Memory B cell (primary cell): ENCODE data around the gene VPS33B.
A peak's percentile ranks its signal among the peaks of the same experiment; 100 is the strongest.
"Not testable (repeated sequence)": the region's sequence is repeated elsewhere in the genome, so short reads cannot be mapped to it uniquely, and the experiment has no call there.

Source experiments
- ATAC-seq: fragments of 150-1000 bp; cut with Tn5 transposase; 2 replicates; pipeline ENCODE4 v1.10.0; 2021; ENCODE audit warnings: low read depth, mild to moderate bottlenecking, moderate library complexity
- DNase-seq, 2 donors: peaks; one replicate each; pipeline ENCODE4 v3.0.0; 2022; ENCODE audit warnings: low spot score in 2 of 2
- H3K27ac Mint-ChIP-seq: one replicate; pipeline ENCODE4 v1.8.0; 2022; ENCODE audit warnings: mild to moderate bottlenecking, moderate library complexity, mixed read lengths
- H3K27me3 Mint-ChIP-seq: one replicate; pipeline ENCODE4 v1.8.0; 2022; ENCODE audit warnings: mixed read lengths
- H3K36me3 Mint-ChIP-seq: one replicate; pipeline ENCODE4 v1.8.0; 2022; ENCODE audit warnings: mild to moderate bottlenecking, mixed read lengths
- H3K4me1 Mint-ChIP-seq: one replicate; pipeline ENCODE4 v1.8.0; 2022; ENCODE audit warnings: mixed read lengths
- H3K4me3 Mint-ChIP-seq: one replicate; pipeline ENCODE4 v1.8.0; 2022; ENCODE audit warnings: mild to moderate bottlenecking, moderate library complexity, mixed read lengths
- H3K9me3 Mint-ChIP-seq: one replicate; pipeline ENCODE4 v1.8.0; 2022; ENCODE audit warnings: mixed read lengths

The VPS33B gene

DNA sequence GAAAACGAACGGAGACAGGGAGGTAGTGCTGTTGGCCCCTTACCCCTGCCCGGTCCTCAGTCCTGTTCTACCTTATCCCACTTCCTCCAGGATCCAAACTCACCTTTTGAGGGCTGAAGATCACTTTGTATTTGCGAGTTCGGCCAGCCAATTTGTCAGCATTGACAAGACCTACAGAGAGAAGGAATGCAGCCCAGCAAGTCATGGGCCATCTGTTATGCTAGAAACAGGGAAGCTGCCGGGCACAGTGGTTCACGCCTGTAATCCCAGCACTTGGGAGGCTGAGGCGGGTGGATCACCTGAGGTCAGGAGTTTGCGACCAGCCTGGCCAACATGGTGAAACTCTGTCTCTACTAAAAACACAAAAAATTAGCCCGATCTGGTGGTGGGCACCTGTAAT is 8.7 kb downstream of the VPS33B start:
- not testable (repeated sequence) for H3K27ac Mint-ChIP-seq, DNase-seq, H3K4me3 Mint-ChIP-seq, H3K27me3 Mint-ChIP-seq, ATAC-seq, H3K9me3 Mint-ChIP-seq
- peaks cover 31% of the 10 kb centered on the region for H3K36me3 Mint-ChIP-seq
- H3K4me1 Mint-ChIP-seq, result peaks cover 10% of the 10 kb centered on the region

GRCh38 chr15:91007266-91007665 is 15.1 kb downstream of the VPS33B start:
- peaks cover 36% of the 10 kb centered on the region for H3K36me3 Mint-ChIP-seq
- H3K4me3 Mint-ChIP-seq, result no peak overlapping the region
- H3K4me1 Mint-ChIP-seq, result no peaks in the 10 kb centered on the region

GRCh38 chr15:91001209-91001608 is 21.2 kb downstream of the VPS33B start:
- H3K4me1 Mint-ChIP-seq, result no peaks in the 10 kb centered on the region
- ATAC-seq (no peak), DNase-seq (no peak)
- peaks cover 28% of the 10 kb centered on the region for H3K36me3 Mint-ChIP-seq
- no peaks in the 10 kb centered on the region for H3K9me3 Mint-ChIP-seq
- H3K27ac Mint-ChIP-seq, result no peak overlapping the region
- H3K27me3 Mint-ChIP-seq, result no peaks in the 10 kb centered on the region
- no peak overlapping the region for H3K4me3 Mint-ChIP-seq

More at GRCh38 chr15:91007266-91007665, 15.1 kb downstream of the VPS33B start:
- Mint-ChIP-seq H3K9me3 (no peaks in the 10 kb centered on the region), H3K27ac (no peak overlapping the region), H3K27me3 (no peaks in the 10 kb centered on the region)
- DNase-seq (no peak), ATAC-seq (no peak)

DNA sequence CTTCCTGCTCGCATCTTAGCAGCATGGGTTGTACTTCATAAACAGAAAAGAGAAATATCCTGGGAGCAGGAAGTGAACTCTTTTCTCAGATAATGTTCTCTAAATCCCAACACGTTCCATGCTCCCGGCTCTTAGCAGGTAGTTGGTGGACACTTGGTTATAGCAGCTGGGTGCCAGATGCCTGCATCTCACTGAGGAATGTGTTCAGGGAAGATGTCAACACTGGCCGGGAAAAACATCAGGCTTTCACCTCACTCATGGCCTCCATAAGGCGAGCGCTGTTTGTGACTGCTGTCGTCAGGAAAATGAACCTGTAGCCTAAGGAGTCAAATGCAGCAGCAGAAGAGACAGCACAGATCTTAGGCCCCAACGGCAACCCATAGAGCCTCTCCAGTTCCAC is 23.7 kb downstream of the VPS33B start:
- Mint-ChIP-seq H3K4me3 (no peak overlapping the region), H3K4me1 (peaks cover 5% of the 10 kb centered on the region), H3K36me3 (peaks cover 20% of the 10 kb centered on the region), H3K27me3 (no peaks in the 10 kb centered on the region), H3K9me3 (no peaks in the 10 kb centered on the region), H3K27ac (no peak overlapping the region)
- ATAC-seq (no peak), DNase-seq (no peak)

- H3K4me1 Mint-ChIP-seq, result peaks cover 8% of the 10 kb centered on the region
- peak within 1 kb of the TSS; percentile 99 for H3K4me3 Mint-ChIP-seq
- no peaks in the 10 kb centered on the region for H3K9me3 Mint-ChIP-seq
- H3K27me3 Mint-ChIP-seq, result no peaks in the 10 kb centered on the region
- H3K27ac Mint-ChIP-seq, result peak within 1 kb of the TSS; percentile 92
- peak; percentile 95 to 97 for DNase-seq
- H3K36me3 Mint-ChIP-seq, result peaks cover 8% of the 10 kb centered on the region
- peak; percentile 96 for ATAC-seq
Observed at GRCh38 chr15:90994417-90995311, 27.7 kb downstream of the VPS33B start, which contains the start of gene PRC1. PRC1 (minus strand) TSS chr15:90994535; CDS start chr15:90994417, 118 bp downstream.

- Mint-ChIP-seq H3K36me3 (peaks cover 6% of the 10 kb centered on the region), H3K27me3 (no peaks in the 10 kb centered on the region), H3K27ac (peak overlapping the region; percentile 92), H3K4me1 (peaks cover 8% of the 10 kb centered on the region), H3K9me3 (no peaks in the 10 kb centered on the region), H3K4me3 (peak overlapping the region; percentile 99)
- DNase-seq (peak in 1 of 2 donors; percentile 24), ATAC-seq (peak; percentile 5)
Observed at GRCh38 chr15:90994059-90994416, 28.4 kb downstream of the VPS33B start.

GRCh38 chr15:90991587-90992285 is 30.7 kb downstream of the VPS33B start:
- no peak overlapping the region for H3K4me3 Mint-ChIP-seq
- no peak for ATAC-seq
- H3K27ac Mint-ChIP-seq, result no peak overlapping the region
- no peaks in the 10 kb centered on the region for H3K9me3 Mint-ChIP-seq
- DNase-seq, result no peak
- H3K4me1 Mint-ChIP-seq, result peaks cover 18% of the 10 kb centered on the region
- no peaks in the 10 kb centered on the region for H3K36me3 Mint-ChIP-seq
- H3K27me3 Mint-ChIP-seq, result no peaks in the 10 kb centered on the region

- DNase-seq, result no peak
- peaks cover 17% of the 10 kb centered on the region for H3K4me1 Mint-ChIP-seq
Observed at GRCh38 chr15:90990446-90990845, 31.9 kb downstream of the VPS33B start.

GRCh38 chr15:90989040-90989768 is 33.2 kb downstream of the VPS33B start:
- Mint-ChIP-seq H3K4me3 (no peak overlapping the region), H3K27ac (no peak overlapping the region), H3K27me3 (no peaks in the 10 kb centered on the region), H3K9me3 (no peaks in the 10 kb centered on the region), H3K4me1 (peaks cover 14% of the 10 kb centered on the region), H3K36me3 (no peaks in the 10 kb centered on the region)
- no peak for DNase-seq
- ATAC-seq, result peak; percentile 75

More at GRCh38 chr15:90990446-90990845, 31.9 kb downstream of the VPS33B start:
- Mint-ChIP-seq H3K36me3 (no peaks in the 10 kb centered on the region), H3K27me3 (no peaks in the 10 kb centered on the region), H3K27ac (no peak overlapping the region), H3K9me3 (no peaks in the 10 kb centered on the region), H3K4me3 (no peak overlapping the region)
- no peak for ATAC-seq

DNA sequence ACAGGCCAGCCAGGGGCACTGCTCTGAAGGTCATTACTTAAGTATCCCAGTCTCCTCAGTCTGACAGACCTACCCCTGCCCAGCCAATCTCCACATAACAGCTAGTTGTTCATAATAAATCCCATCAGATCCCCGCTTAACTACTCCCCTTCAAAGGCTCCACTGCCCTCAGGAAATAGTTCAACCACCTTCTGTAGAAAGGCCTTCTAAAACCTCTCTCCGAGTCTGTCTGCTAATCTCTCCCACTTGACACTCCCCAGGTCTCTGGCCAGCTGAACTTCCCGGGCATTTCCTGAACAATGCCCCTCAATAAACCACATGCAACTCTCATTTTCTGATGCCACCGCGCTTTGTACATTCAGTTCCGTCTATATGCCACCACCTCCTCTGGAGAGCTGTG is 34.1 kb downstream of the VPS33B start:
- DNase-seq (no peak), ATAC-seq (no peak)
- H3K27ac Mint-ChIP-seq, result peak overlapping the region; percentile 2
- no peaks in the 10 kb centered on the region for H3K27me3 Mint-ChIP-seq
- no peaks in the 10 kb centered on the region for H3K36me3 Mint-ChIP-seq
- H3K4me1 Mint-ChIP-seq, result peaks cover 14% of the 10 kb centered on the region
- H3K4me3 Mint-ChIP-seq, result no peak overlapping the region
- no peaks in the 10 kb centered on the region for H3K9me3 Mint-ChIP-seq

DNA sequence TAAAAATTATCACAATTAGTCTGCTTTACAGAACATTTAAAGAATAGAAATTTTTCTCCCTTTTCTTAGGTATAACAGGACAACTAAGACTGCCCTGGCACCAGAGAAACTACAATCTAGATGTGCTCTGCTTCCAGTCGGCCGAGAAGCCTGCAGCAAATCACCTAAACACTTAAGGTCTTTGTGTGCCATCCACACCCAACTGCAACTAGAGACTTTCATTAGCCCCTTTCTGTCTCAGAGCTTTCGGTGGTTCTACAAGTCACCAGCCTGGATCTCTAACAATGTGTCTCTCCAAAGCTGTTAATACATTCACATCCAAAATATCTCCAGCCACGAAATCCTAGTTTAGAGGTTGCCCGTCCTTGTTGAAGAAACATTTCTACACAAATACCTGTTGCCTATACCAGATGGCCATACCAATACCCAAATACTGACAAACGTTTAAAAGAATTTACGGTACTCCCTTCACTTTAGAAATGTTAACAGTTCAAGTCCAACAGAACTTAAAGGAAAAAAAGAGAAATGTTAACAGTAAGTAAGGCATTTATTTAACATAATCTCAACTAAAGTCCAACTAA is 34.7 kb downstream of the VPS33B start:
- H3K27me3 Mint-ChIP-seq, result no peaks in the 10 kb centered on the region
- no peak for DNase-seq
- H3K36me3 Mint-ChIP-seq, result no peaks in the 10 kb centered on the region
- H3K27ac Mint-ChIP-seq, result no peak overlapping the region
- H3K4me1 Mint-ChIP-seq, result peaks cover 16% of the 10 kb centered on the region
- no peak for ATAC-seq
- H3K4me3 Mint-ChIP-seq, result no peak overlapping the region
- H3K9me3 Mint-ChIP-seq, result no peaks in the 10 kb centered on the region

- no peaks in the 10 kb centered on the region for H3K36me3 Mint-ChIP-seq
- H3K27ac Mint-ChIP-seq, result peak overlapping the region; percentile 25
- DNase-seq (no peak), ATAC-seq (peak; percentile 42)
- no peaks in the 10 kb centered on the region for H3K27me3 Mint-ChIP-seq
- H3K4me3 Mint-ChIP-seq, result peak overlapping the region; percentile 47
- no peaks in the 10 kb centered on the region for H3K9me3 Mint-ChIP-seq
- H3K4me1 Mint-ChIP-seq, result peaks cover 17% of the 10 kb centered on the region
Observed at GRCh38 chr15:90986790-90987507, 35.4 kb downstream of the VPS33B start.

GRCh38 chr15:90982135-90982534 is 40.3 kb downstream of the VPS33B start:
- Mint-ChIP-seq H3K4me3 (peak overlapping the region; percentile 69), H3K4me1 (peaks cover 14% of the 10 kb centered on the region), H3K36me3 (peaks cover 2% of the 10 kb centered on the region), H3K9me3 (no peaks in the 10 kb centered on the region), H3K27me3 (no peaks in the 10 kb centered on the region), H3K27ac (peak overlapping the region; percentile 82)
- DNase-seq, result no peak
- peak; percentile 33 for ATAC-seq
